SJCRH30 (cell line): Measurements from ENCODE around the gene CRIM1. TPM values are rescaled to one million over a fixed set of nuclear protein-coding genes. Genes with fewer than 3 reads are reported as not detected.
"Not testable (repeated sequence)": the region's sequence is repeated elsewhere in the genome, so short reads cannot be mapped to it uniquely, and the experiment has no call there.

Experiments
- DNase-seq, 2 experiments: peaks; one replicate each; pipeline ENCODE4 v3.0.0-alpha.2; 2015 to 2020
- H3K27ac ChIP-seq: fragments of 250-450 bp; sonication (Bioruptor Pico); 2 replicates; pipeline ENCODE4 v1.5.1; 2020; ENCODE audit warnings: mild to moderate bottlenecking, moderate library complexity
- H3K27me3 ChIP-seq: fragments of 250-450 bp; sonication (Bioruptor Pico); 2 replicates; pipeline ENCODE4 v1.5.1; 2020; ENCODE audit warnings: mild to moderate bottlenecking, moderate library complexity
- H3K36me3 ChIP-seq: fragments of 250-450 bp; sonication (Bioruptor Pico); 2 replicates; pipeline ENCODE4 v1.5.1; 2020; ENCODE audit warnings: mild to moderate bottlenecking, moderate library complexity
- H3K4me1 ChIP-seq: fragments of 250-450 bp; sonication (Bioruptor Pico); 2 replicates; pipeline ENCODE4 v1.5.1; 2020; ENCODE audit warnings: mild to moderate bottlenecking, moderate library complexity
- H3K4me3 ChIP-seq: fragments of 250-450 bp; sonication (Bioruptor Pico); 2 replicates; pipeline ENCODE4 v1.5.1; 2020; ENCODE audit warnings: mild to moderate bottlenecking, moderate library complexity
- H3K9me3 ChIP-seq: fragments of 250-450 bp; sonication (Bioruptor Pico); replicated peaks from 2 replicates; pipeline ENCODE4 v1.5.1; 2020; ENCODE audit warnings: mild to moderate bottlenecking, moderate library complexity
- total RNA-seq: library from RNA; depleted of rRNA; stranded (reverse); fragments of >200 nt; shearing (Covaris generic); gene quantifications from 2 replicates; pipeline ENCODE4 v1.2.3, GENCODE V29; 2014; rRNA removed

Gene CRIM1
- total RNA-seq, result 10.2 and 12.6 TPM in 2 replicates

DNA sequence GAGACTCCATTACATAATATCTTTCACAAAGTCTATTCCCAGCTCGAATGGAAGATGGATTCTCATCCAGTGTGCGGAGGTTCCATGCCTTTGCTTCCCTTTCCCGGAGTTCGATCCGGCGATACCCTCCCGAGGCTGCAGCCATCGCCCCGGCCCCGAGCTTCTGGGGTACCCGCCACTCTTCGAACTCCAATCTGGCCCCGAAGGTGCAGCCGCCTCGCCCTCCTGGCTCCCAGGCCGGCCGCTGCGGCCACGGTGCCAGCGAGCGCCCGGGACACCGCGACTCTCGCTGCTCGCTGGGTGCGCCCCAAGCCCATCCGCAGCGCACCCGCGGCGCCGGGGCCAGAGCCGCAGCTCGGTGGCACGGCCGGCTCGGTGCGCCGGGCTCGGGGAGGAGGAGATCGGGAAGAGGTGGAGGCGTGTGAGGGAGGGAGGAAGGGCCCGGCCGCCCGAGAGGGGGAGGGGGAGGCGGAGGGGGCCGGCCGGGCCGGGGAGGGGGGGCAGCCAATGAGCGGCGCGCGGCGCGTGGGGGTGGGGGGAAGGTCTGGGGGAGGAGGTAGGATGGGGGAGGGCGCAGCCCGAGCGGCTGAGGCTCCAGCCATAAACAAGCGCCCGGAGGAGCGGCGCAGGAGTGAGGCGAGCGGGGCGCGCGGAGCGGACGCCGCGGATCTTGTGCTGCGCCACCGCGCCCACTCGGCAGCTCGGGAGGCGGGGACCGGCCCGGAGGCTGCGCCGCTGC lies at the start of gene CRIM1:
Gene CRIM1, plus strand, starts transcription at position 628 of the 739 bp plus-strand sequence. CDS start 515 bp downstream, outside the sequence.
- H3K4me3 ChIP-seq, result peak within 1 kb of the TSS; percentile 73
- H3K4me1 ChIP-seq, result no peaks in the 10 kb centered on the region
- H3K9me3 ChIP-seq, result no peaks in the 10 kb centered on the region
- peak within 1 kb of the TSS; percentile 11; the same call in 1 of the 2 replicates for H3K27ac ChIP-seq
- H3K36me3 ChIP-seq, result no peaks in the 10 kb centered on the region
- H3K27me3 ChIP-seq, result no peaks in the 10 kb centered on the region
- DNase-seq, result peak; percentile 91

DNA sequence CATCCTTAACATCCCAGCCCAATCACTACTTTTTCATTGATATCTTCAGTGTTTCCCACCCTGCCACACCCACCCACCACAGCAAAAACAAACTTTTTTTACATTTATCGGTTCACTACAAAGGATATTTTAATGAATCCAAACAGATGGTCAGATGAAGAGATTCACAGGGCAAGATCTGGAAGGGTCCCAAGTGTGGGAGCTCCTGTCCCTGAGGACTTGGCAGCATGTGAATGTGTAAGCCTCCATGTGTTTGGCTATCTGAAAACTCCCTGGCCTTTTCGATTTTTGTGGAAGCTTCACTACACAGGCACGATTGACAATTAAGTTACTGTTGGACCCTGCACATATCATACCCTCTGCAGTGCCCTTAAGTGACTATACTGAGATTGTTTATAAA lies 48.1 kb upstream of the CRIM1 start:
- no peaks in the 10 kb centered on the region for H3K4me1 ChIP-seq

GRCh38 chr2:36310444-36310843 lies 45.1 kb upstream of the CRIM1 start:
- H3K4me3 ChIP-seq, H3K27ac ChIP-seq, H3K9me3 ChIP-seq, DNase-seq, H3K36me3 ChIP-seq, H3K4me1 ChIP-seq, H3K27me3 ChIP-seq: not testable (repeated sequence)

More for the DNA sequence above, 48.1 kb upstream of the CRIM1 start:
- Histone ChIP-seq H3K36me3 (no peaks in the 10 kb centered on the region), H3K27me3 (no peaks in the 10 kb centered on the region), H3K4me3 (no peak overlapping the region), H3K9me3 (no peaks in the 10 kb centered on the region), H3K27ac (no peak overlapping the region)
- no peak for DNase-seq

GRCh38 chr2:36318547-36318946 lies 37.0 kb upstream of the CRIM1 start:
- Histone ChIP-seq H3K9me3 (no peaks in the 10 kb centered on the region; the same call in 1 of the 2 replicates), H3K27me3 (no peaks in the 10 kb centered on the region), H3K36me3 (no peaks in the 10 kb centered on the region), H3K4me1 (no peaks in the 10 kb centered on the region), H3K4me3 (no peak overlapping the region), H3K27ac (no peak overlapping the region)
- DNase-seq, result peak in 1 of 2 experiments; percentile 9

DNA sequence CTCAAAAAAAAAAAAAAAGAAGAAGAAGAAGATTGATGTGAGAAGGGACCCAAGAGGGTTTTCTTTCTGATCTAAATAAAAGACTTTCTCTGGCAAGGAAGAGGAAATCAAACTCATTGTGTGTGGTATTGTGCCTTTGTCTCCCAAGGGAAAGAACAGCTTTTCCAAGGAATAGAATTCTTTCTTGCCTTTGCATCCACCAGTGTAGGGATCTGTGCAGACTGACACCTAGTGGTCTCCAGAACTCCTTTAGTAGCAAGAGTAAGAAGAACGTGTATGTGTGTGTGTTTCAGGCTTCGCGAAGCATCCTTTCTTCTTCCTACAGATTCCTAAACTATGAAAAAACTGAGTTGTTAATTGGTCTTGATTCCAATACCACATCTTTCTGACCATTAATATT lies 33.5 kb upstream of the CRIM1 start:
- Histone ChIP-seq H3K36me3 (no peaks in the 10 kb centered on the region), H3K4me3 (no peak overlapping the region), H3K9me3 (no peaks in the 10 kb centered on the region), H3K27ac (no peak overlapping the region), H3K4me1 (no peaks in the 10 kb centered on the region), H3K27me3 (no peaks in the 10 kb centered on the region)
- peak in 1 of 2 experiments; percentile 27 for DNase-seq

- H3K4me3 ChIP-seq, result no peak overlapping the region
- no peaks in the 10 kb centered on the region for H3K9me3 ChIP-seq
- no peak overlapping the region for H3K27ac ChIP-seq
- no peaks in the 10 kb centered on the region for H3K36me3 ChIP-seq
- no peaks in the 10 kb centered on the region for H3K27me3 ChIP-seq
- no peak for DNase-seq
- H3K4me1 ChIP-seq, result peaks cover 11% of the 10 kb centered on the region; the same call in 1 of the 2 replicates
Measured at GRCh38 chr2:36326286-36326685, 29.3 kb upstream of the CRIM1 start.

- Histone ChIP-seq H3K27ac (no peak overlapping the region), H3K27me3 (no peaks in the 10 kb centered on the region), H3K36me3 (no peaks in the 10 kb centered on the region), H3K9me3 (no peaks in the 10 kb centered on the region), H3K4me3 (no peak overlapping the region), H3K4me1 (peaks cover 11% of the 10 kb centered on the region; the same call in 1 of the 2 replicates)
- no peak for DNase-seq
Measured at GRCh38 chr2:36329251-36329650, 26.3 kb upstream of the CRIM1 start.

DNA sequence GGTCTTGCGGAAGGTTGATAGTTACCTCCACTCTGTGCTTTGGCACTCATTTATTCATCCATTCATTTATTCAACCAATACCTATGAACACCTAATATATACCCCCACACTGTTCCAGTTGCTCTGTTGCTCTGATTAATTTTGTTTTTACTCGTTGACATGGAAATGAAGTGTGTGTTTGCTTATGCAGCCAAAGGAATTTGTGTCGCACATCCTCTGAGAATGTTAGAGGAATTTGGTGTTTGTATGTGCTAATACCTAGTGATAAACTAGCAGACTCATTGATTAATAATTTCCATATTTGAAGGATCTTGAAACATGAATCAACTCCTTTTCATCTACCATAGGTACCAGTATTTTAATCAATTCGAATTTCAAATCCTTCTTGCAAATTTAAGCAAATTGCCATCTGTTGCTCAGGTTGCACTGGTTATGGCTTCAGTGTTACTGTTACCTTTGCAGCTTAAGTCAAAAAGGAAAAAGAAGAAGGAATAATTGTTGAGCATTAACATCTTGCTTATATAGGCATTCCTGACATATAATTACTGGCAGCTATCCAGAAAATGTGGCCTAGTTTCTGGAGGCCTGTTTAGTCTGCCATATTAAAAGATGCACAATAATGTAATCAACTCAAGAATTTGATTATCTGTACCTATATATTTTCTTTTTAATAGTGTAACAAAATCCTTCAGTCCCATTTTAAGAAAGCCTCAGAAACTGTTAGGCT lies 25.7 kb upstream of the CRIM1 start:
- Histone ChIP-seq H3K27ac (no peak overlapping the region), H3K4me3 (no peak overlapping the region), H3K4me1 (peaks cover 11% of the 10 kb centered on the region; the same call in 1 of the 2 replicates), H3K36me3 (no peaks in the 10 kb centered on the region), H3K27me3 (no peaks in the 10 kb centered on the region), H3K9me3 (no peaks in the 10 kb centered on the region)
- no peak for DNase-seq

DNA sequence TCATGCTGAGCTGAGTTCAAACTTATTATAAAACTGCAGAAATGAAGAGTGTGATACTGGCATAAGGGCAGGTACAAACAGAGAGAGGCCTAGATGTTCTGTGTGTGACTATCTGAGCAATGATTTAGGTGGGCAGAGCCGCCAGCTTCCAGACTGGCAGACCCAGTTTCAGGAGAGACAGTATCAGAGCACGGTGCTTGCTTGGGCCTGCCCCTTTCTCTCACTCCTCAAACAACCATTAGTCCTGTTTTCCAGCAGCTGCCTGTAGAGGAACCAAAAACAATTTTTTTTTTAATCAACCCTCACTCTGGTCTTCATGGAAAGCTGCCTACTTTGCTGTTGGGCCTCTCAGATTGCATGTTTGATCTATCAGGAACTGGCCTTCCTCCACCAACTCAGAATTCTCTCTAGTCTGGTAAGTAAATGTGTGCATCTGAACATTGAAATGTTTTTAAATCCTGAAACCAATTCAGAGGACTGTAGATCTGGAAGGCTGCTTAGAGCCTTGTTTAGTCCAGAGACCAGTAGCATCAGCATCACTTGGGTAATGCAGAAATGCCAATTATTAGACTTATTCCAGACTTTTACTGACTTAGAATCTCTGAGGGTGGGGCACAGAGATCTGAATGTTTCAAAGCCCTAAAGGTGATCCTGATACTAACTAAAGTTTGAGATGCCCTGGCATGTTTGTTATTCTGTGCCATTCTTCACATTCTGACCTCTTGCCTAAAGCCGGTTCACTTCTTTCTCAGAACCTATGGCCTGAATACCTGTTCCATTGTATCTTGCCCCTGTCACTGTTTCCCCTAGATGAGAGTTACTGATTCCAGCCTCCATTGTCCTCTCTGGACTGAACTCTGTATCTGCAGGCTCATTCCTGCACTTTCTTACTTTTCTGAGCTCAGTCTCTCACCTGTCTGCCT lies 24.8 kb upstream of the CRIM1 start:
- H3K27ac ChIP-seq, result no peak overlapping the region

GRCh38 chr2:36333350-36334012 lies 22.1 kb upstream of the CRIM1 start:
- Histone ChIP-seq H3K4me3 (no peak overlapping the region), H3K4me1 (peaks cover 13% of the 10 kb centered on the region), H3K27ac (no peak overlapping the region), H3K27me3 (no peaks in the 10 kb centered on the region), H3K9me3 (no peaks in the 10 kb centered on the region), H3K36me3 (no peaks in the 10 kb centered on the region)
- DNase-seq, result no peak

More for the DNA sequence above, 24.8 kb upstream of the CRIM1 start:
- Histone ChIP-seq H3K36me3 (no peaks in the 10 kb centered on the region), H3K9me3 (no peaks in the 10 kb centered on the region), H3K4me1 (peaks cover 11% of the 10 kb centered on the region; the same call in 1 of the 2 replicates), H3K4me3 (no peak overlapping the region), H3K27me3 (no peaks in the 10 kb centered on the region)
- no peak for DNase-seq

GRCh38 chr2:36335597-36335996 lies 20.0 kb upstream of the CRIM1 start:
- Histone ChIP-seq H3K36me3 (no peaks in the 10 kb centered on the region), H3K4me3 (no peak overlapping the region), H3K9me3 (no peaks in the 10 kb centered on the region), H3K27me3 (no peaks in the 10 kb centered on the region), H3K27ac (no peak overlapping the region), H3K4me1 (peaks cover 14% of the 10 kb centered on the region)
- no peak for DNase-seq

GRCh38 chr2:36336321-36336720 lies 19.3 kb upstream of the CRIM1 start:
- Histone ChIP-seq H3K27ac (no peak overlapping the region), H3K4me1 (peaks cover 14% of the 10 kb centered on the region), H3K36me3 (no peaks in the 10 kb centered on the region), H3K4me3 (no peak overlapping the region), H3K27me3 (no peaks in the 10 kb centered on the region), H3K9me3 (no peaks in the 10 kb centered on the region)
- no peak for DNase-seq

GRCh38 chr2:36337354-36337753 lies 18.2 kb upstream of the CRIM1 start:
- no peaks in the 10 kb centered on the region for H3K9me3 ChIP-seq
- H3K27ac ChIP-seq, result no peak overlapping the region
- peaks cover 14% of the 10 kb centered on the region for H3K4me1 ChIP-seq
- no peaks in the 10 kb centered on the region for H3K36me3 ChIP-seq
- H3K27me3 ChIP-seq, result no peaks in the 10 kb centered on the region
- DNase-seq, result no peak
- H3K4me3 ChIP-seq, result no peak overlapping the region
